NCI-H2196 treated with DMSO at 0.1 percent for 48 hours (cell line): ENCODE results near the gene TSHZ2.
A peak's percentile ranks its signal among the peaks of the same experiment; 100 is the strongest.
"Not testable (repeated sequence)": the region's sequence is repeated elsewhere in the genome, so short reads cannot be mapped to it uniquely, and the experiment has no call there.

Source experiments
- DNase-seq: peaks from one replicate; lab custom pipeline; 2025; ENCODE audit not compliant: unreplicated experiment; lab: John Stamatoyannopoulos, UW

TSHZ2 gene

GRCh38 chr20:53080969-53081871 is 109.1 kb downstream of the TSHZ2 start:
- peak; percentile 78 for DNase-seq

GRCh38 chr20:53081916-53082863 is 110.0 kb downstream of the TSHZ2 start:
- no peak for DNase-seq

GRCh38 chr20:53083411-53083810 is 111.3 kb downstream of the TSHZ2 start:
- no peak for DNase-seq

- DNase-seq = no peak
These were observed 112.3 kb downstream of the TSHZ2 start for GRCh38 chr20:53084408-53084997.

GRCh38 chr20:53085720-53086119 is 113.6 kb downstream of the TSHZ2 start:
- DNase-seq = no peak

GRCh38 chr20:53087037-53087777 is 115.0 kb downstream of the TSHZ2 start:
- DNase-seq = no peak

GRCh38 chr20:53088786-53089185 is 116.6 kb downstream of the TSHZ2 start:
- no peak for DNase-seq

GRCh38 chr20:53089851-53090250 is 117.7 kb downstream of the TSHZ2 start:
- DNase-seq = not testable (repeated sequence)

GRCh38 chr20:53091789-53092188 is 119.6 kb downstream of the TSHZ2 start:
- DNase-seq = no peak

GRCh38 chr20:53092772-53093300 is 120.7 kb downstream of the TSHZ2 start:
- no peak for DNase-seq

GRCh38 chr20:53097371-53097770 is 125.2 kb downstream of the TSHZ2 start:
- DNase-seq = no peak

GRCh38 chr20:53097791-53098190 is 125.6 kb downstream of the TSHZ2 start:
- no peak for DNase-seq

GRCh38 chr20:53098621-53099020 is 126.5 kb downstream of the TSHZ2 start:
- DNase-seq = no peak

GRCh38 chr20:53099856-53100255 is 127.7 kb downstream of the TSHZ2 start:
- DNase-seq = no peak

- no peak for DNase-seq
These were observed 128.3 kb downstream of the TSHZ2 start for GRCh38 chr20:53100476-53100911.

GRCh38 chr20:53101992-53102760 is 130.0 kb downstream of the TSHZ2 start:
- no peak for DNase-seq

- DNase-seq = no peak
These were observed 131.0 kb downstream of the TSHZ2 start for GRCh38 chr20:53103124-53103523.

GRCh38 chr20:53104884-53105283 is 132.7 kb downstream of the TSHZ2 start:
- no peak for DNase-seq

GRCh38 chr20:53116733-53117132 is 144.6 kb downstream of the TSHZ2 start:
- no peak for DNase-seq

- no peak for DNase-seq
These were observed 150.7 kb downstream of the TSHZ2 start for GRCh38 chr20:53122853-53123252.
